Activated CD8-positive, alpha-beta memory T cell treated with anti-CD3 and anti-CD28 coated beads, Interleukin-2, amount 50 U/mL, for 1 hour (primary cell): ENCODE measurements around the gene FRMD4A.
"Not testable (repeated sequence)": the region's sequence is repeated elsewhere in the genome, so short reads cannot be mapped to it uniquely, and the experiment has no call there.

Experiments
- DNase-seq: peaks from one replicate; pipeline ENCODE4 v3.0.0-alpha.2; 2020; ENCODE audit errors: extremely low read depth

FRMD4A gene

DNA sequence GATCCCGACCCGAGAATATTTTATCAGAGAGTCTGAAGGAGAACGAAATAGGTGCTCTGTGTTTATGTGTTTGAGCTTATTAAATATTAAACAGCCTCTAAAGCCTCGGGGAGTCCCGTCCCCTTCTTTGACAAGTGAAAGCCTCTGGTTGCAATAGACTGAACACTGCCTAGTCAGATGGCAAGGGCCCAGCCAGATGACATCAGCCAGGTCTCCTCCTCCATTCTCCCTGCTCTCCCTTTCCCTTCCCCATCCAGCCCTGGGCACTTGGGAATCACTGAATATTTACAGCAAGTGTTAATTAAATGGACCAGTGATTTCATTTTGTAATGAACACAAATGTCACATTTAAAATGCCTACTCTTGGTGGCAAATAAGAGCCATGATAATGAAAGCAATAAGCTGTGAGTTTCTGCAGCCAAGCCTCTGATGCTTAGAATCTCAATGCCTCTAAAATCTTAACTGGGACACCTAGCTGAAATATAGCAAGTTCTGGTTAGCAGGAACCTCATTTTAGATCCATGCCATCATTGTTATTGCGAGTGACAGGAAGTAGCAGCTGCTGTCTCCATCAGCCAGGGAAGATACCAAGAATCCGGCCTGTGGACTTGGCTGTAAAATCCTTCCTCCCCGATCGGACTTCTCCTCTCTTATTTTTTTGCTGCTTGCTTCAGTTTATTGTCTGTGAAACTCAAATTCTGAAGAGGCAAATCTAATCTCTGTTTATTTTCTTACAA, 541.8 kb downstream of the FRMD4A start:
- DNase-seq = no peak

DNA sequence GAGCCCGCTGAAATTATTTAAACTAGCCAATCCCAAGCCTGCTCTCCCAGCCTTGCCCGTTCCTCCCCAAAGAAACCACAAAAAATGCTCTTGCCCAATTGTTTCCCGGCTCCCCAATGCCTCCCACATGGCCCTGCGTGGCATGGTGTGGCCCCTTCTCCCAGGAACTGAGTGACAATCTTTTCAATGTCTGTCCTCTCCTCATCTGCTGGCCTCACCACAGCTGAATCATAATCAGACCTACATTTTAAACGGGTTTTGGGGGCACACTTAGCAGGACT, 542.5 kb downstream of the FRMD4A start:
- no peak for DNase-seq

DNA sequence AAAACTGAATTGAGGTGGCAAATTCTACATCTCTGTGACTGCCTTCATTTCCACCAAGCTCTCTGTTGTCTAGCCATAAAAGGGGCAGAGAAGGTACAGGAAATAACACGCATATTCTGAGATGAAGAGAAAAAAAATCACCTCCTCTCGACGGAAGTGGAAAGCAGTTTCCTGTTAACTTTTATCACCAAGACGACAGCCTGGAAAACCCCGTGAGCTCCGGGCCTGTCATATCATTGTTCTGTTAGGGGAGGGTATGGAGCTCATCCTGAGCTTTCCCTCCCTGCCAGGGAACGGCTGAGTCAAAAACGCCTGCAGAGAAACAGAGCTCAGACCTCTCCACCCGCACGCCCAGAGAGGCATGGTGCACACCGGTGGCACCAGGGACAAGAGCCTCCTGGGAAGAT, 543.7 kb downstream of the FRMD4A start:
- peak; percentile 69 for DNase-seq

DNA sequence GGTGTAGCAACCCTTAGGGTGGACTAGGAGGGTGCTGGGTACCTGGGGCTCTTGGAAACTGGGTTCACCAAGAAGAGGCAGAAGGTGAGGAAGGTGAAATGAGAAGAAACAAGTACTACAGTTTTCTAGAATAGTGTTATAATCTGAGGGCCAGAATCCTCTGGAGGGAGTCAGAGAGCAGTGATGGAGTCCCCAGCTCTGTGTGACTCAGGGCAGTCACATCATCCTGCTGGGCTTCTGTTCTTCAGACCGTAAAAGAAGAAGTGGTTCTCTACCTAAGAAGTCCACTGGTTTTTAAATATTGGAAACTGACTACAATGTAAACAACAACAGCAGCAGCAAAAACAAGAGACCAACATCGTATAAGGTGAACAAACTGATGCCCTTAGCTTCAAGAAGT, 546.7 kb downstream of the FRMD4A start:
- DNase-seq = no peak

DNA sequence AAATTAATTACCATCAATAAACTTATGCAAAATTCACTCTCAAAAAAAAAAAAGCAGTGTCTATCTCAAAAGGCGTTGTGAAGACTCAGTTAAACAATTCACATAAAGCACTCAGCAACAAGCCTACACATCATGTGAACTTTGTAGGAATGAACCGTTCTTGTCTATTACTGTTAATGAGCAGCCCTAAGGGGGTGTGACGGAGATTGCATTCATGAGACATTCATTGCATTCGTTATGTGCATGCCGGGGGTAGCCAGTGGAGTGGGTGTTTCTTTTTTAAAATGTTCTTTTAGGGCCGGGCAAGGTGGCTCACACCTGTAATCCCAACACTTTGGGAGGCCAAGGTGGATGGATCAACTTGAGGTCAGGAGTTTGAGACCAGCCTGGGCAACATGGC, 551.0 kb downstream of the FRMD4A start:
- DNase-seq = no peak

DNA sequence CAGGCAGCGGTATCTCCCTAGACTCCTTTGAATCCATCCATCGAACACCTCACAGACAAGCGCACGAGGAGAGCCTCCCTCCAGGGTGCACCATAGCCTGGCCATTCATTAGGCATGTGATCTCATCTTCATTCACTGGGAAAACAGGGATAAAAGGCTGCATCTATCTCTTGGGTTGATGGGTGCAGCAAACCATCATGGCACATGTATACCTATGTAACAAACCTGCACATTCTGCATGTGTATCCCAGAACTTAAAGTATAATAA, 552.1 kb downstream of the FRMD4A start:
- not testable (repeated sequence) for DNase-seq

DNA sequence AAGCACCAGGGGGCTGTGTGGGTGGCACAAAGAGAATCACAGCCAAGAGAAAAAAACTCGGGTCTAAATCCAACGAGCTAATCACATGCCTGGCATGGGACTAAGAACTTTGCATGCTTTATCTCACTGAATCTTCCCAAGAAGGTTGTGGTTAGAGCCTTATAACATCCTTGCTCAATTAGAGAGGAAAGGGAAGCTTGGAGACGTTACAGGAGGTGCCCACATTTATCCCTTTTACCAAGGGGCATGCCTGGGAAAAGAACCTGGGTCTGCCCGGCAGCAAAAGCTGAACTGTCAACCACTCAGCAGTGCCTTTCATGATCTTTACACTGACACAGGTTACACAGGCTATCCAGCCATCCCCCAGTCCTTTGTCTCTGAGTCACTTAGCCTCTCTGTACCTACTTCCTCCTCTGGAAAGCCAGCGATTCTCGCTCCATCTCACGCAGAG, 553.8 kb downstream of the FRMD4A start:
- no peak for DNase-seq

DNA sequence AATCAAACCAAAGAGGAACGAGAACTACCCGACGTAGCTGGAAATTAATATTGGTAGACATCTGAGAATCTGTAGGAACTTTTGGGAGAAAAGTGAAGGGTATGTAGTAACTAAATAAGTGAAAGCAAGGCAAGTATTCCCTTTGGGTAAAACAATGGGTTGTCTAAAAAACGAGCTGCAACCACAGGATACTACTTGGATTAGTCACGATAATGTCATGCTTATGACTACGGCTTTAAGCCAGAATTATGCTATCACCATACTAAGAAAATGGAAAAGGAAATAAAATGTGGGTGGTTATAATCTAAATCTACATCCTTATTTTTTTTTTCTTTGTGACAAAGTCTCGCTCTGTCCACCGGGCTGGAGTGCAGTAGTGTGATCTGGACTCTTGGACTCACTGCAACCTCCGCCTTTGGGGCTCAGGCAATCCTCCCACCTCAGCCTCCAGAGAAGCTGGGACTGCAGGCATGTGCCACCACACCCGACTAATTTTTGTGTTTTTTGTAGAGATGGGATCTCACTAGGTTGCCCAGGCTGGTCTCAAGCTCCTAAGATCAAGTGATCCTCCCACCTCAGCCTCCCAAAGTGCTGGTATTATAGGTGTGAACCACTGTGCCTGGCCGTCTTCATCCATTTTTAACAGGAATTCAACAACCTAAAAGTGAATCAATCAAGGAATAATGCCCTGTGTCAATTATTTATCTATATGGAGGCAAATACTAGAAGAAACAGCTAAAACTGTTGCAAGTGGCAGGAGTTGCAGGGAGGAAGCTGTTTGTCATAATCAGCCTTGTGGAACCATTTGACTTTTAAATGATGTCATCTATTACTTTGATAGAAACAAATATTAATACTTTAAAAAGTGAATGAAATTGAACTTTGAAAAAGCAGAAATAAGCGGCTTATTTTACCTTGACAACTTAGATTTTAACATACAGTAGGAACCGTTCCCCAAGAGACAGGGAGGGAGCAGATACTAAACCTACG, 554.6 kb downstream of the FRMD4A start:
- no peak for DNase-seq

DNA sequence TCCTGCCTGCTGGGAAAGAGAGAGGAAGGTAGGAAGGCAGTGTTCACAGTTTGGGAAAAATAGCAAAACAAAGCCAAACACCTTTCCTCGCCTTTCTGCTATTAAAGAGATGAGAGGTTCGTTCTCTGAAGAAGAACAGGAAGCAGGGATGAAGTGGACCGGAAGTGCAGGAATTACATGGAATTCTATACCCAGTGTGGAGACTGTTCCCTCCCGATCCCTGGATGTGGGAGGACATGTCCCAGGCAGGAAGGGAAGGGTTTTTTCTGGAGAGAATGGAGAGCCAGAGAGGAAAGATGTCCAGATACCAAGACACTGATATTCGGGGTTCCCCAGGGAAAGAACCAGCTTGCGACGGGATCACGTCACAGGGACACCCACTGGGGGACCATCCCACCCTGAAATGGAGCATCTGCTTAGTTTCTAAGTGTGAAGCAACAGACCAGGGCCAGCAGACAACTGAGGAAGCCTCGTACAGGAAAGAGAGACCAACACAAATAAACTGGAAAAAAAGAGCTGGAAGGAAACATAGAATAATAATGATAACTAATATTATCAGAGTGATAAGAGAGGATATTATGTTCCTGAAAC, 556.3 kb downstream of the FRMD4A start:
- DNase-seq = no peak

DNA sequence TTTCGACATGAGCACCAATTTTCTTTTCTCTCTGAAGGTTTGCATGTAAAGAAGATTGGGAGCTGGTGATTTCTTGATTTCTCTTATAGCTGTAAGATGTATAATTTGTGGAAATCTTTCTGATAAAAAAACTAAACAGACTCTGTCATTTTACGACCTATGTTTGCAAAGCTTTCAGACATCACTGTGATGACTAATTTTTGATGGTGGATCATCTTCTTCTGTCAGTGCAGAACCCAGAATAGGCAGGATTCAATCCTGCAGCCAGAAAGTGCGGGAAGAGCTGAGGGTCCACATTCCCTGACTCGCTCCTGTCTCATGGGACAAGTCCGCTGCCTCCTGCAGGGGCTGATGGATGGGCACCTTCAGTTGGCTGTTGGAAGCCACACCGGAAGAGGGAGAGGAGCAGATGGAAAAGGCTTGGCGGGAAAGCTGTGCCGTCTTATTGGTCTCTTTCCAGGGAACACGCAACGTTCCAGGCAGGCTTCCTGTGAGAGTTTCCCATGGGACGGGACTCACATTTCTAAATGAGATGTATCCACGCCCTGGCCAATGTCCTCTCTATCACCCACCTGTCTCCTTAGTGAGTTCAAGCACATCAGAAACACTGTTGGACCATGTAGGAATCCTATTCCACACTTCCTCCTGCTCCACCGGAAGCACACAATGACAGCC, 557.1 kb downstream of the FRMD4A start:
- no peak for DNase-seq

DNA sequence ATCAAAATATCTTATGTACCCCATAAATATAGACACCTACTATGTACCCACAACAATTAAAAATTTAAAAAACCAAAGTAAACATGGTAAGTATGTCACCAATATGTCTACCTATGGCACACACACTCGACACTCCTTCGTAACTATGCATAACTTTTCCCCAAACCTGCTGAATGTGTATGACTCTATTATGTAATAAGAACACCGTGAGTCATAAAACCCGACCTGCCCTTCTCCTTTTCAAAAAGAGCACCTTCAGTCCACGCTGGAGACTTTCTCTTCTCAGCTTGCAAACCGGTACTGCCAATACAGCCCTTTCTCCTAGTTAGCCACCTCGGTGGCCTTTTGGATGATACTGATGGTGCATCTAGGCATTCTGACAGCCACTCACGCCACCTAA, 557.7 kb downstream of the FRMD4A start:
- no peak for DNase-seq

DNA sequence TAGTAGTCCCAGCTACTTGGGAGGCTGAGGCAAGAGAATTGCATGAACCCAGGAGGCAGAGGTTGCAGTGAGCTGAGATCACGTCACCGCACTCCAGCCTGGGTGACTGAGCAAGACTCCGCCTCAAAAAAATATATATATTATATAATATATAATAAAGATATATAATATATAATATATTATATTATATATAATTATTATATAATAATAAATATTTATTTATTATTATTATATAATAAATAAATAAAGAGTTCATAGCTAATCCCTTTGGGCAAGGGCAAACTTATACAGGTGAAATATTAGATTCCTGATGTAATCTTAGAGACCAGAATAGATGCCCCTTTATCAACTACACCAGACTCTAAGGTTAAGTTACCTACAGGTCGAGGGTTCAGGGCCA, 558.7 kb downstream of the FRMD4A start:
- DNase-seq = no peak

DNA sequence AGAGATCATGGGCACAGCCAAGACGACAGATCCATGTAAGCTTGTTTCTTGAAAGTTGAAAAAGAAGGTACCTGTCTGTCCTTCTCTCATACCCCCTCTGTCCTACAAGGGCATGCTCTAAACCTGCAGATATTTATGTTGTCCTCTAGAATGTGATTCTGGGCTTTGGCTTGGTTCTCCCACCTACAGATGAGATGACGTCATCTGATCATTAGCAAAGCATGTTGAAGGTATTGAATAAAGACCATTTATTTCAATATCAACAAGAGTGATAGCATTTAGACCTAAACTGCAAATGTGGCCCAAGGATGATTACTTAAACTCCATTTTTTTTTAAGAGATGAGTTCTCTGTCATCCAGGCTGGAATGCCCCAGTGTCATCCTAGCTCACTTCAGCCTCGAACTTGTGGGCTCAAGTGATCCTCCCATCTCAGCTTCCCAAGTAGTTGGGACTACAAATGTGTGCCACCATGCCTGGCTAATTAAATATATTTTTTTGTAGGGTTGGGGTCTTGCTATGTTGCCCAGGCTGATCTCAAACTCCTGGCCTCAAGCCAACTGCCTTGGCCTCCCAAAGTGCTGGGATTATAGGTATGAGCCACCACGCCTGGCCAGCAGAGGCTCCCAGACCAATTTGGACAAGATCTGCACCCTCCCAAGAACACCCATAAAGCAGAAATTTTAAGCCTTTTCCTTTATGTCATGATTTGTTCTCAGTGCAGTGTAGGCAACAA, 559.8 kb downstream of the FRMD4A start:
- DNase-seq = no peak

DNA sequence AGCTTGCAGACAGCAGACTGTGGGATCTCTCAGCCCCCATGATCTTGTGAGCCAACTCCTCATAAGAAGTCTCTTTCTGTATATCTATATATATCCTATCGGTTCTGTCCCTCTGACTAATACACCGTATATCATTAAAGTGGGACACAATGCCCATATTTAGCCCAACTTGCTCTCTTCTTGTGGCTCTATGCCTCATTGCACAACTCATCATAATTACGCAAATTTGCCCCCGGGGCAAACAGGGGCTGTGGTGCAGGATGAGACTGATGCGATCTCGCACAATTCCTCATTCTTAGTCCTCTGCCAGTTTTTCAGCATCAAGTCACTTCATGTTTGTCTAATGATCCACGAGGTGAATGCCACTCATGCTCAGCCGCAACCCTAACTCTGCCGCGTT, 560.8 kb downstream of the FRMD4A start:
- no peak for DNase-seq

DNA sequence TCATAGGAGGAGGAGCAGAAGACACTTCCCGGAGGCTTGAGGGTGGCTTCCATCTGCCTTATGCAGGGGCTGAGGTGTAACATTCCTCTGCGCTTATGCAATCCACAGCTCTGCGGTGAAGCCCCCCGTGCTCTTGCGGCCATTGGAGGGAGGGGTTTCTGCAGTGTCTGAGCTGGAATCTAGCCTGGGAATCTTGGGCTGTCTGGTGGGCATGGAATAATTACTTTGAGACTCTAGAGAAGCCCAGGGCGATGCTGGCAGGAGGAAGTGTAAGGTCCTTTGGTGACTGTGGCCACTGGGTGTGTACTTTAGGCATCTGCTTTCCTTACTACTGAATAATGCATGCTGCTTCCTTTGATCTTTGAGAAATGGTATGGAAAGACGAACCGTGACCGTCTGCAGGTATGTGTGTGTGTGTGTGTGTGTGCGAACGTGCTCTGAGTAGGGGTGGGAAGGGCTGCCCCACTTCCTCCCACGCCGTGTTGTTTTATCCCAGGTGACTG, 563.0 kb downstream of the FRMD4A start:
- no peak for DNase-seq

DNA sequence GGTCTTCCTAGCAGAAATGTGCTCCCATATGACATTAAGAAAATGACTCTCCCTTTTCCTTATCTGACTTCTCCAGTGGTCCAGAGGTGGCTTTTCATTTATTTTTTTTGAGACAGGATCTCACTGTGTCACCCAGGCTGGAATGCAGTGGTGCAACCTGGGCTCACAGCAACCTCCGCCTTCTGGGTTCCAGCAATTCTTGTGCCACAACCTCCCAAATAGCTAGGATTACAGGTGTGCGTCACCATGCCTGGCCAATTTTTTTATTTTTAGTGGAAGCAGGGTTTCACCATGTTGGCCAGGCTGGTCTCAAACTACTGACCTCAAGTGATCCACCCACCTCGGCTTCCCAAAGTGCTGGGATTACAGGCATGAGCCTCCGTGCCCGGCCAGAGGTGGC, 563.6 kb downstream of the FRMD4A start:
- DNase-seq = not testable (repeated sequence)

DNA sequence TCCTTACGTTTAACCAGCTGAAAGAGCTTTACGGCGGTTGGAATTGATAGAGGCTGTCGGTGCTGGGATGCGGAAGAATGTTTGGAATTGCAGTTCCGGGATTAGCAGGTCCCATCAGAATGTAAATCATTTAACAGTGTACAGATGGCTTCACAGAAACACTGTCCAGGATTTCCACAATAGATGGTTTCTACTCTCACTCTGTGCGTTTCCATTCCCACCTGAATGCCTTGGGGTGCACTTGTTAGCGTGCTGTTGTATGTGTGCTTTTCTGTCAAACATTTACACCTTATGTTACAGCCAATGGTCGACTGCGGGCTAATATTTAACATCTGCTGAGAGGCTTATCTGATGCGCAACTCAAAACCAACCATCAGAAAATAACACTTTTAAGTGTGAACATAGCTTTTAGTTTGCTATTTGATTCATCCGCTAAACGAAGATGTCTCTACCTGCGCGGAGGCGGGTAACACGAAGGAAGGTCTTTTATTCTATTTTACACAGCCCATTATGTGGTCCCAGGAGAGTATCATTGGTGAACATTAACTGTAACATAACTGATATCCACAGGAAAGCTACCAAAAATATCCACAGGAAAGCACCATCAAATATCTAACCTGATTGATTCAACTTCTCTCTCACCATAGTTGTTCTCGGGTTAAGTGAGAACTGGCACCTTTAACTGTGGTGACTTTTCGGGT, 564.9 kb downstream of the FRMD4A start:
- no peak for DNase-seq

DNA sequence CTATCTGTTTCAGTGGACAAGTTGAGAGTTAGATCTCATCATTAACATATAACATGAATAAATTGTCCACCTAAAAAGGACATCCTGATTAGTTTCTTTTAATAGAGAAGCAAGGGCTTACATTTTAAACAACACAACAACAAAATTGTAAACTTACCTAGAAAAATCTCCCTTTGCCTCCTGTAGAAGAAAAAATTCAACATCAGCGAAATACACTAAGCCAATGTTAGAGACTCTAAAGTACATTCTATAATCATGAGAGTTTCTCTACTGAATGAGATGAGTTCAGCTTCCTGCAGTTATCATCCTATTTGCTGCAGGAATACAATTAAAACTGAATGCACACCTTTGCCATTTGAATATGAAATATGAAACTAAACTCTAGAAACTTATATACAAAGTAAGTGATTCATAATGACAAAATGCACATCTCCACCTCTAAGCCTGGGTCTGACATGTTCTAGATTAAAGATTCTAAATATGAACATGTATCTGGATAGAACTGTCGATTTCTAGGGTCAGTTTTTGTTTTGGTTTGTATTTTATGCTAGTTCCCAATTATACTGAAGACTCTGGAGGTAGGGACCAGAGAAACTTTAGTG, 569.1 kb downstream of the FRMD4A start:
- no peak for DNase-seq

DNA sequence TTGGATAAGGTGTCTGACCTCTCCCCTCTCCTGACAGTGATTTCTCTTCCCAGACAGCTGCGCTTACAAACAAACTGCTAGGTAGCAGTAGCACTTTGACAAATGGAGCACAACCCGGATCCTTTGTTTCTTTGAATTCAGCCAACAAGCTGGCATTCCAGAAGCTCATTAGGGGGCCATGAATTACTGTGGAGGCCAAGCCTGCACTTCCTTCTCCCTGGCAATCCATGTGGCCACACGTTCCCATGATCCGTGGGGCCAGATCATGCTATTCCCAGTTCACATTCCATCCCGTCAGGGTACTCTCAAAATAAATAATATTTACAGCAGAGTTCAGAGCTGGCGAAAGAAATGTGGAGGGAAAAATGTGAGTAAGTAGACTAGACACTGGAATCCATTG, 571.6 kb downstream of the FRMD4A start:
- DNase-seq = no peak

DNA sequence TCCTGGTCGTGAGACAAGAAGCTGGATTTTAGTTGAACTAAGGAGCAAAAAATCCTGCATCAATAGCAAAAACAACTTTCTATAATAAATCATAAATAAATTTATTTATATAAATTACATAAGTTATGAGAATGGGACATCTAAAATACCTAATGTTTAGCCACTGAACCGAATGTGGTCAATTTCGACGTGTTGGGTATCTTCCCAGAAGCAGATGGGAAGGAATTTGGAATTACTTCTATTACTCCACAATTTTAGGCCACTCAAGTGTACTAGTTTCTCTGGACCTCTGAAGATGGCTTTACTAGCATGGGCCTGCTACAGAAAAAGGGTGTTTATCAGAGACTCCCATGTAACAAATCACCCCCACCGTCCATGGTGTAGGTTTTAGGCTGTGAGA, 572.0 kb downstream of the FRMD4A start:
- no peak for DNase-seq

DNA sequence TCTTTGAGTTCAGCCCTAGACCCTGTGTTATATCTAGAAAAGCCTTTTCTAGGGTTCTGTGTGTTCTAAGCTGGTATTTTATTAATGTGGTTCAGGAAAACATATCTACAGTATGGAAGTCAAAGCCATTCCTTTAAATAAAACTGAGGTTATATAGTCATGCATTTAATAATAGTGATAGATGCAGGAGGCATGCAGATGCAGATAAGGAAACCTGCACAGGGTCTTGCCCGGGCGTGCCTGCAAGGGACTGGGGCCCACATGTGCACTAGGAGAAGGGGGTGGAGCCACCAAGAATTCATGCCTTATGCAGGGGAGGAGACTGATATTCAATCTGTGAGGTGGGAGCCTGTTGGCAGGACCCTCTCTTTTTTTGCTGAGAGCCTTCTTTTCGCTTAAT, 572.4 kb downstream of the FRMD4A start:
- DNase-seq = no peak
